ENCODE measurements around the gene ELOA2. TPM values are rescaled to one million over a fixed set of nuclear protein-coding genes. Genes with fewer than 3 reads are reported as not detected.
"Not testable (repeated sequence)": the region's sequence is repeated elsewhere in the genome, so short reads cannot be mapped to it uniquely, and the experiment has no call there.

ELOA2 gene
- total RNA-seq, 1 experiment from 2014 or later: not detected

- not testable (repeated sequence) for H3K9me3 ChIP-seq, H3K27me3 ChIP-seq, H3K4me3 ChIP-seq, DNase-seq, H3K36me3 ChIP-seq
These were observed 5.6 kb downstream of the ELOA2 start for GRCh38 chr18:47029684-47030353.

GRCh38 chr18:47028738-47029137 is 6.7 kb downstream of the ELOA2 start:
- H3K9me3 ChIP-seq, H3K27me3 ChIP-seq, H3K4me3 ChIP-seq, DNase-seq, H3K36me3 ChIP-seq: not testable (repeated sequence)

- H3K4me3 ChIP-seq, H3K27me3 ChIP-seq, H3K9me3 ChIP-seq, H3K36me3 ChIP-seq, DNase-seq: not testable (repeated sequence)
These were observed 9.8 kb downstream of the ELOA2 start for GRCh38 chr18:47025557-47026174.

GRCh38 chr18:47023769-47024465 is 11.5 kb downstream of the ELOA2 start:
- not testable (repeated sequence) for H3K27me3 ChIP-seq, H3K36me3 ChIP-seq, DNase-seq

GRCh38 chr18:47022821-47023220 is 12.6 kb downstream of the ELOA2 start:
- DNase-seq, H3K9me3 ChIP-seq, H3K4me3 ChIP-seq, H3K36me3 ChIP-seq, H3K27me3 ChIP-seq: not testable (repeated sequence)

More at GRCh38 chr18:47023769-47024465, 11.5 kb downstream of the ELOA2 start:
- H3K9me3 ChIP-seq, H3K4me3 ChIP-seq: not testable (repeated sequence)

GRCh38 chr18:47020757-47021156 is 14.7 kb downstream of the ELOA2 start:
- not testable (repeated sequence) for DNase-seq, H3K4me3 ChIP-seq, H3K9me3 ChIP-seq, H3K36me3 ChIP-seq, H3K27me3 ChIP-seq

GRCh38 chr18:47019870-47020269 is 15.6 kb downstream of the ELOA2 start:
- H3K36me3 ChIP-seq, H3K9me3 ChIP-seq, H3K27me3 ChIP-seq, DNase-seq, H3K4me3 ChIP-seq: not testable (repeated sequence)

Other genes starting within 250 kb of the ELOA2 start
- 21.0 and 21.2 TPM in 2 replicates for gene PIAS2, start 118.1 kb downstream of the ELOA2 start, total RNA-seq (2014; rRNA removed; shearing (Covaris generic); ENCODE audit: low replicate concordance)
- 3.0 and 3.2 TPM in 2 replicates for gene KATNAL2, start 118.0 kb downstream of the ELOA2 start, total RNA-seq (2014; rRNA removed; shearing (Covaris generic); ENCODE audit: low replicate concordance)
- 3.0 and 11.3 TPM in 2 replicates for gene HDHD2, start 114.9 kb upstream of the ELOA2 start, total RNA-seq (2014; rRNA removed; shearing (Covaris generic); ENCODE audit: low replicate concordance)
- gene IER3IP1, start 140.7 kb upstream of the ELOA2 start, total RNA-seq (2014; rRNA removed; shearing (Covaris generic); ENCODE audit: low replicate concordance): 18.9 and 37.7 TPM in 2 replicates
- gene SKOR2, start 216.0 kb upstream of the ELOA2 start, total RNA-seq (2014; rRNA removed; shearing (Covaris generic); ENCODE audit: low replicate concordance): not detected in 2 replicates